Rectal smooth muscle tissue (tissue), 1 donor: Measurements from ENCODE around the gene TNIK.
"Not testable (repeated sequence)": the region's sequence is repeated elsewhere in the genome, so short reads cannot be mapped to it uniquely, and the experiment has no call there.

Experiments used
- H3K27ac ChIP-seq: one replicate; pipeline ENCODE4 v1.7.0; 2013; ENCODE audit warnings: low read depth, low read length, inconsistent platforms
- H3K27me3 ChIP-seq: one replicate; pipeline ENCODE4 v1.7.0; 2013; ENCODE audit warnings: low read length; ENCODE audit not compliant: control insufficient read depth, insufficient read depth
- H3K36me3 ChIP-seq: one replicate; pipeline ENCODE4 v1.7.0; 2013; ENCODE audit warnings: low read length; ENCODE audit not compliant: control insufficient read depth, insufficient read depth
- H3K4me1 ChIP-seq: one replicate; pipeline ENCODE4 v1.7.0; 2013; ENCODE audit warnings: low read length; ENCODE audit not compliant: control insufficient read depth, insufficient read depth
- H3K4me3 ChIP-seq: one replicate; pipeline ENCODE4 v1.7.0; 2013; ENCODE audit warnings: low read length
- H3K9ac ChIP-seq: one replicate; pipeline ENCODE4 v1.7.0; 2013; ENCODE audit warnings: low read length

TNIK gene

DNA sequence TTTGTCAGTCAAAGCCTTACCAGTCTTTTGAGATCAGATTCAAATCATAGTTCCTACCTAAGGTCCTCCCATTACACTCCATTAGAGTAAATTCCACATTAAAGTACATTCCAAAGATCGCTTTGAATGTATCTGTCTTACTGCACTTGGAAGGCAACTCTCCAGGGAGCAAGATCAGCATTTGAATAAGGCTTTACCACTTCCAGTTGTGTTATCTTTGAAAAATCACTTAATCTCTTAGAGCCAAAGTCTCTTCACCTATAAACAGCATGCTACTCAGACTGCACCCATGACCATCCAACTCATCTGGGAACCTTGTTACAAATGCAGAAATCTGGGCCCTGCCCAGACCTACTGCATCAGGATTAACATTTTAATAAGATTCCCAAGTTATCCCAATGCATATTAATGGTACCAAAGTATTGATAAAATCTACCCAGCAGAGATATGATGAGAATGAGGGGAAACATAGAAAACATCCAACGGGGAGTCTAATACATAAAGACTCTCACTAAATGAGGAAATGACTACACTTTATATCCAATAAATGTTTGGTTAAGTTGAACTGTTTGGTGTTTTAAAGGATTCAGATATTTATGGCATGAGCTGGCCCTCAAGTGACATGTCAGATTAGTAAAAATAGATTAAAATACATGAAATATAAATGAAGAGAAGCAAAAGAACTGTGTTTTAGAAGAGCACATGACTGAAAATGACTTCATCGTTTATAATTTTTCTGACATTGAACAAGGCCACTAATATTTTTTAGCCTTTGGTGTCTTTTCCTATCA is 75.9 kb downstream of the TNIK start:
- Histone ChIP-seq H3K27me3 (no peaks in the 10 kb centered on the region), H3K36me3 (no peaks in the 10 kb centered on the region), H3K27ac (no peak overlapping the region), H3K4me3 (no peak overlapping the region), H3K4me1 (peaks cover 12% of the 10 kb centered on the region), H3K9ac (no peak overlapping the region)

DNA sequence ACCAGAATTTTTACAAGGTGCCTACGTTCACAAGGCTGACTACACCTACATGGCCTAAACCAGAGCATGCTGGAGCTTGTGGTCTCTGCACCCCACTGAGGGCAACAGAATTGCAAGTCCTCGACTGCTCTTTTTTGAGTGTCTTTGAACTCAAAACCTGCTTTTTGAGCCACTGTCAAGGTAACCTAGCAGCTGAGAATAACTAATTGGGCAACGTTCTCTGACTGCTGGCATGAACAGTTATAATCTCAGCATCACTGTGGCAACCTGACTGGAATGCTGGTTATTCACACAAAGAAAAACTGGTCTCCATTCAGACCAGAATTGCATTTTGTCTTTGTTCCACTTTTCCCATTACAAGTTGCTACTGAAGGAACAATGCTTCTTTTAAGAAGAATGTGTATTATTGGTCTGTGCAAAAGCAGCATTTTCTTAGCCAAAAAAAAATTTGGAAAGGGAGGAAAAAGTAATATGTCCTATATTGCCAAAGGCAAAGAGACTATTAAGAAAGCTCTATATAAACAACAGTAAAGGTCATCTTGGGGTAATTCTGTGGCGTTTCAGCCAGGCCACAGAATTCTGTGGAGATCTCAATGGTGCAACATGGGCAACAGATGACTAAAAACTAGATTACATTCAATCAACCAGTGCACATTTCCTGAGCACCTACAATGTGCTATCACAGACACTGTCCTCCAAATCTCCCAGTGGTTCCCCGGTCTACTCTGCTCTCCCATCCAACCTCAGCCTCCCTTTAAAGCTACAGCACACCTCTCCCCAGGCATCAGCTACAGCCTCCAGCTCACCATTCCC is 76.8 kb downstream of the TNIK start:
- Histone ChIP-seq H3K4me1 (peaks cover 12% of the 10 kb centered on the region), H3K27ac (no peak overlapping the region)

DNA sequence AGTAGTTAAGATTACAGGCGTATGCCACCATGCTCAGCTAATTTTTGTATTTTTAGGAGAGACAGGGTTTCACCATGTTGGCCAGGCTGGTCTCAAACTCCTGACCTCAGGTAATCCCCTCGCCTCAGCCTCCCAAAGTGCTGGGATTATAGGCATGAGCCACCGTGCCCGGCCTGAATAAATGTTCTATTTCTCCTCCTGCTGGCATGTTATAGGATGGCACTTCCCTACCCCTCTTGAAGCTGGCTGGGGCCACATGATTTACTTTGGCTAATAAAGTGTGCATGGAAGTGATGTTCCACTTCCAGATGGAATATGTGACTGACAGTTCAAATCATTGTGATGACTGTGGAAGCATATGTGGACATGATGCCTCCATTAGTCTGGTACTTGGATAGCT is 77.9 kb downstream of the TNIK start:
- H3K4me3 ChIP-seq, H3K9ac ChIP-seq, H3K27me3 ChIP-seq, H3K27ac ChIP-seq, H3K36me3 ChIP-seq: not testable (repeated sequence)
- H3K4me1 ChIP-seq: peaks cover 12% of the 10 kb centered on the region

More for the DNA sequence above, 76.8 kb downstream of the TNIK start:
- Histone ChIP-seq H3K27me3 (no peaks in the 10 kb centered on the region), H3K9ac (no peak overlapping the region), H3K4me3 (no peak overlapping the region), H3K36me3 (no peaks in the 10 kb centered on the region)

DNA sequence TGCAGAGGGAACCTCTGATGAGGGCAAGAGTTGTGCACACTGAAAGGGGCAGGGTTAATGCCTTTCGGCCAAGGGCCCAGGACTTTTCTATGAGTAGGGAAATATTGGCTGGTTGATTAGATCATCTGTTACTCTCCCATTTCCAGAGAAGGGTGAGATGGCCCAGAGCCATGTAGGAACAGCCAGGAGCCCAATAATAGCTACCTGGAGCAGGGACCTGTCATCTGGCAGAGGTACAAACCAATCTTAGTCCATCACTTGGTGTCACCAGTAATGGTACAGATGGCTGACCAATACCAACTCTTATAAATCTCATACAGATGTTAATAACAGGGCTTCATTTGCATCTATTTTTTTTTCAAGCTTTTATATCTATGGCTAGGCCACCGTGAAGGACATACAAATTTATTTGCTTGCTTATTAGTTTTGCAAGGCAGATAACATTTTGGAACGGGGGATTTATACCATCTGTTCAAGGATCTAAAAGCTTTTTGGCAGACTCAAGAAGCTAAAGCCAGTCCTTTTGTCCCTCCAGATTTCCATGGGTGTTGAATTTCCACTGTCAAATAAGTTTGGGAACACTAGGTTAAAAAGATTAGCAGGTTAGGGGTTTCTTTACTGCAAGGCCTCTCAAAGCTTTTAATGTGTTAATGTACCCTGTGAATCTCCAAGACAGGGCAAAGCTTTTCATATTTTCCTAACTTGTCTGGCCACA is 79.3 kb downstream of the TNIK start:
- Histone ChIP-seq H3K9ac (no peak overlapping the region), H3K36me3 (no peaks in the 10 kb centered on the region), H3K27me3 (no peaks in the 10 kb centered on the region), H3K4me3 (no peak overlapping the region), H3K4me1 (peaks cover 16% of the 10 kb centered on the region), H3K27ac (no peak overlapping the region)

DNA sequence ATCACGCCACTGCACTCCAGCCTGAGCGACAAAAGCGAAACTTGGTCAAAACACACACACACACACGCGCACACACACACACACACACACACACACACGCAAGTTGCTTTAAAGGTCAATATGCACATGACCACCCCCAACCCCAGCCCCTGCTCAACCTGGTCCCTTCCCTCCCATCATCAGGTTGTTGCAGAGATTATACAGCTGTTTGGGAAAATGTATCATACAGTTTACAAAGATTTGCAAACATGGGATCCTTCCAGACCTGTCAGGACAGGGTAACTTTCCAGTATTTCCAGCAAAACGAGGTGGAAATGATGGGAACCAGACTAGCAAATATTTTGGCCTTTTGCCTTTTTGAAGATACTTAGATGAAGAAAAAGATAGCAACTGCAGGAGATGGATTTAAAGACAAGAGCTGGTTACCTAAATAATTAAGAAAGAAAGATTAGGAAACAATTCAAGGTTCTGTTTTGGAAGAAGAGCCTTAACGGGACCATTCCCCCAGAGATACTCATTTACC is 80.2 kb downstream of the TNIK start:
- Histone ChIP-seq H3K4me1 (peaks cover 16% of the 10 kb centered on the region), H3K9ac (no peak overlapping the region), H3K27me3 (no peaks in the 10 kb centered on the region), H3K4me3 (no peak overlapping the region), H3K36me3 (no peaks in the 10 kb centered on the region), H3K27ac (no peak overlapping the region)

DNA sequence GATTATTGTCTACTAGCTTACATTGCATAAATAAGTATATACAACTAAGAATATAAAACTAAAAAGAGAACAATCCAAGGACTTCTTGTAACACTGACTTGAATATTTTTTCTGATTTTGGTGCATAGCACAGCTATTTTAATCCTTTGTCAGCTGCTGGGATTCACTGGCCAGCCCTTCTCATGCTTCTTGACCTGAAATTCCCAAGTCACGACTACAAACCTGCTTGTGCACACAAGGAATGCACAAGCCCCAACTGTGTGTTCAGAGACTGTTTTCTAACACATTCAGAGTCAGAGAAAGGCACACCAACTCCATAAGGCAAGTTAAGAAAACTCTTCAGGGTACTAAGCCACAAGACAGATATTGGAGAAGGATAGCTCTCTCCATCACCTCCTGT is 80.9 kb downstream of the TNIK start:
- peaks cover 16% of the 10 kb centered on the region for H3K4me1 ChIP-seq

DNA sequence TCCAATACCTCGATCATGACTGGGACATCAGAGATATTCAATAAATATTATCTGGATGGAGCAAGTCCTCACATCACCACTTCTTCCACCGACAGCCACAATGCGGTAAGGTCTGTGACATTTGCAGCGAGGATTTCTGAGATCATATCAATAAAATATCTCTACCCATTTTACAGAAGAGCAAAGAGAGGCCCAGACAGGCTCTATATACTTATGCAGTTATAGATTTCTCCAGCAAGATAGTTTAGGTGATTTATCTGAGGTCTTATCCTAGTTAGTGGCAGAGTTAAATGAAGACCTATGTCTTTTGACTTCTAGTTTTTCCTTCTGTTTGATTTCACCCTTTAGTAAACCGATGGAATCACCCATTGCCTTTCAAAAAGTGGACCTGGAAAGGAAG is 81.6 kb downstream of the TNIK start:
- peaks cover 11% of the 10 kb centered on the region for H3K4me1 ChIP-seq

More for the DNA sequence above, 80.9 kb downstream of the TNIK start:
- H3K27ac ChIP-seq: no peak overlapping the region
- no peak overlapping the region for H3K9ac ChIP-seq
- H3K36me3 ChIP-seq: no peaks in the 10 kb centered on the region
- no peak overlapping the region for H3K4me3 ChIP-seq
- H3K27me3 ChIP-seq: no peaks in the 10 kb centered on the region

DNA sequence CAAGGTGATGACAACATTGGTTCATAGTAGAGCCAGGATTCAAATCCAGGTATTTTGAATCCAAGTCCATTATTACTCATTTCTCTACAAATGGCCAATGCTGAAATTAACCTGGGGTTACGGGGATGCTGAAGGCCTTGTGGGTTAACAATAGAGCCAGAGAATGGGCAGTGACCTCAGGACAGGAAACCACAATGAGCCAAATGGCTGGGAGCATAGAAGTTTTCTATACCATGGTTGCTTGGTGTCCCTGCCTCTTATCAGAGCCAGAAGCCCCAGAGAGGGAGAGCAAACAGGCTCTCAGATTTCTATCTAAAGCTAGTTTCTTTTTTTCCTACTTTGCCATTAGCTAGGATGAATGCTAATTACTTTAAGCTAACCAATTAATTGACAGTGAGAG is 82.3 kb downstream of the TNIK start:
- no peak overlapping the region for H3K4me3 ChIP-seq
- H3K9ac ChIP-seq: no peak overlapping the region
- no peak overlapping the region for H3K27ac ChIP-seq
- peaks cover 4% of the 10 kb centered on the region for H3K4me1 ChIP-seq
- H3K27me3 ChIP-seq: no peaks in the 10 kb centered on the region
- no peaks in the 10 kb centered on the region for H3K36me3 ChIP-seq

More for the DNA sequence above, 81.6 kb downstream of the TNIK start:
- Histone ChIP-seq H3K4me3 (no peak overlapping the region), H3K27me3 (no peaks in the 10 kb centered on the region), H3K36me3 (no peaks in the 10 kb centered on the region), H3K9ac (no peak overlapping the region), H3K27ac (no peak overlapping the region)

DNA sequence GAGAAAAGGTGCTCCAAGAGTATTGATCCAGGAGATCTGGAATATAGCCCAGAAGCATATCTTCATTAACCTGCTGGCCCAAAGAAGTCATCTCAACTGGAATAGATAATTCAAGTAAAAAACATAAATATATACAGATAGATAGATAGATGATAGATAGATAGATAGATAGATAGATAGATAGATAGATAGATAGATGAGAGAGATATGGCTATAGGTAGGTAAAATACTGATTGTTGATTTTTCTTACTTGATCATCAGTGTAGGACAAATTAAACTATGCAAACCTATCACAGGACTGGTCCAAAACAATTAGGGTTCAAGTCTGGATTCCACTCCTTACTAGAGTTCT is 83.6 kb downstream of the TNIK start:
- H3K27me3 ChIP-seq: no peaks in the 10 kb centered on the region
- H3K4me3 ChIP-seq: no peak overlapping the region
- no peak overlapping the region for H3K9ac ChIP-seq
- no peak overlapping the region for H3K27ac ChIP-seq
- peaks cover 4% of the 10 kb centered on the region for H3K4me1 ChIP-seq
- no peaks in the 10 kb centered on the region for H3K36me3 ChIP-seq

DNA sequence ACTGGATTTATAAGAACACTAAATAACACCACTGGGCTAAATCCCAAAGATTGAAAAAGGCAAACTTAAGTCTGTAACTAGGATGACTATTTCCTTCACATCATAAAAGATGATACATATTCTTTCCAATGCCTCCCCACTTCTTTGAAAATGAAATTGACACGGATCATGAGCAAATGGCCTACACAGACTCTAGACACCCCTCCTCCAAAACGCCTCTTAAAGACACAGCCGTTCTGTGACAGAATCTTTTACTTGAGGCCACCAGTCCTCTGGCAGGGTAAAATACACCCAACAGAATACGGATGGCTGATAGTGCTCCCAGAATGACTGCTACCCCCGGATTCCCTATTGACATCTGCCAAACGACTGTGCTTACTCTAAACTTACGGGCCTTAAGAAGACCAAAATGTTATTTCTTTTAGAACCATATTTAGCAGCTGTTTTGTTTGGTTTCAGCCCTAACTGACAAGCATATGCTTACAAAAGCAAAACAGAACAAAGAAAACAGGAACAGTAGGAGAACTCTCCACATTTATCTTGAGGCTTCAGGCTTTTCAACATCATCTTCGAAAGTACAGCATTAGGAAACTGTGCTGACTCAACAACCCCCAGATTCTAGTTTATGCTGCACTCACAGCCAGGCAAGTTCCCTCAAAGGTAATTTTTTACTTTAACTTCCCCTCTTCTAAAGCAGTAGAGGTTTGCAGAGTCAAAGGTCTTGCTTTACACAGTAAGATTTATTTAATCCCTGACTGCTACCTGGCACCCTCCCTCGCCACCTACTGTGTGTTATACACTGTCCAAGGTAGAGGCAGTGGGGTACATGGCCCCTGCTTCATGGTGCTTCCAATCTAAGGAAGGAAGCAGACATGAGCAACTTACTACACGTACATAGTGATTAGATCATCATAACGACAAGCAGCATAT is 84.3 kb downstream of the TNIK start:
- no peak overlapping the region for H3K27ac ChIP-seq
- H3K9ac ChIP-seq: no peak overlapping the region
- no peak overlapping the region for H3K4me3 ChIP-seq
- H3K27me3 ChIP-seq: no peaks in the 10 kb centered on the region
- peaks cover 4% of the 10 kb centered on the region for H3K4me1 ChIP-seq
- no peaks in the 10 kb centered on the region for H3K36me3 ChIP-seq

DNA sequence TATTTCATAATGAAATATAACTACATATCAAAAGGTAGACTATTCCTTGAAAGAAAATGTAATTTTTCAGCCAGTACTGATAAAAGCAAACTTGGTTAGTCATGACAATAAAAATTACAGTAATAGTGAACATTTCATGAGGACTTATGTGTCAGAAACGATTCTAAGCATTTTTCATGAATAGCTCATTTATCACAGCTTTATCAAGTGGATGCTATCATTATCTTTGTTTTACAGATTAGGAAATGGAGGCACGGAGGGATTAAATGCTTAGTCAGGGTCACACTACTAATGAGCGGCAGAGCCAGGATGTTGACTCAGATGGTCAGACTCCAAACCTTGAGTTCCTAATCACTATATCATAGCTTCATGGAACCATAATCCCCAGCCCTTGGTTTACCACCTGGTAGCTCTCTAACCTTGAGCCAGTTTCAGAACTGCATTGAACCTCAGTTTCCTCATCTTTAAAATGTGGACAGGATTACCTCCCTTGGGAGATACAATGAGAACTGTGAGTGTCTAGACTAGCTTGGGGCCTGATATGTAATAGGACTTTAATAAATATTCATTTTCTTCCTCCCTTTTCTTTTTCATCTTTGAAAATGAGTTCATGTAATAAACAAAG is 85.4 kb downstream of the TNIK start:
- Histone ChIP-seq H3K4me1 (peaks cover 4% of the 10 kb centered on the region), H3K4me3 (no peak overlapping the region), H3K27ac (no peak overlapping the region), H3K9ac (no peak overlapping the region), H3K36me3 (no peaks in the 10 kb centered on the region), H3K27me3 (no peaks in the 10 kb centered on the region)
